WERI-Rb-1 (cell line): ENCODE measurements around the gene TMEM106A.
"Not testable (repeated sequence)": the region's sequence is repeated elsewhere in the genome, so short reads cannot be mapped to it uniquely, and the experiment has no call there.

Experiments used
- DNase-seq: peaks from one replicate; pipeline ENCODE4 v3.0.0-alpha.2; 2020
- H3K27ac ChIP-seq: fragments of 250-450 bp; sonication (Bioruptor Pico); 2 replicates; pipeline ENCODE4 v1.5.1; 2020; ENCODE audit warnings: mild to moderate bottlenecking, moderate library complexity
- H3K27me3 ChIP-seq: fragments of 250-450 bp; sonication (Bioruptor Pico); 2 replicates; pipeline ENCODE4 v1.5.1; 2021; ENCODE audit warnings: mild to moderate bottlenecking, low read depth, moderate library complexity; ENCODE audit not compliant: insufficient read depth, severe bottlenecking
- H3K36me3 ChIP-seq: fragments of 250-450 bp; sonication (Bioruptor Pico); 2 replicates; pipeline ENCODE4 v1.5.1; 2020; ENCODE audit warnings: mild to moderate bottlenecking, moderate library complexity
- H3K4me3 ChIP-seq: 2 replicates; pipeline ENCODE4 v1.5.1; 2011; ENCODE audit warnings: low read depth, mild to moderate bottlenecking, control low read depth, low read length
- H3K9me3 ChIP-seq: fragments of 250-450 bp; sonication (Bioruptor Pico); 2 replicates; pipeline ENCODE4 v1.5.1; 2021; ENCODE audit warnings: mild to moderate bottlenecking, moderate library complexity; ENCODE audit not compliant: severe bottlenecking
- CTCF ChIP-seq: IDR thresholded peaks from 2 replicates; pipeline ENCODE4 v1.5.1; 2011; ENCODE audit warnings: low read depth, mild to moderate bottlenecking, control low read depth, inconsistent platforms, low read length

Gene TMEM106A, protein sequence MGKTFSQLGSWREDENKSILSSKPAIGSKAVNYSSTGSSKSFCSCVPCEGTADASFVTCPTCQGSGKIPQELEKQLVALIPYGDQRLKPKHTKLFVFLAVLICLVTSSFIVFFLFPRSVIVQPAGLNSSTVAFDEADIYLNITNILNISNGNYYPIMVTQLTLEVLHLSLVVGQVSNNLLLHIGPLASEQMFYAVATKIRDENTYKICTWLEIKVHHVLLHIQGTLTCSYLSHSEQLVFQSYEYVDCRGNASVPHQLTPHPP

DNA sequence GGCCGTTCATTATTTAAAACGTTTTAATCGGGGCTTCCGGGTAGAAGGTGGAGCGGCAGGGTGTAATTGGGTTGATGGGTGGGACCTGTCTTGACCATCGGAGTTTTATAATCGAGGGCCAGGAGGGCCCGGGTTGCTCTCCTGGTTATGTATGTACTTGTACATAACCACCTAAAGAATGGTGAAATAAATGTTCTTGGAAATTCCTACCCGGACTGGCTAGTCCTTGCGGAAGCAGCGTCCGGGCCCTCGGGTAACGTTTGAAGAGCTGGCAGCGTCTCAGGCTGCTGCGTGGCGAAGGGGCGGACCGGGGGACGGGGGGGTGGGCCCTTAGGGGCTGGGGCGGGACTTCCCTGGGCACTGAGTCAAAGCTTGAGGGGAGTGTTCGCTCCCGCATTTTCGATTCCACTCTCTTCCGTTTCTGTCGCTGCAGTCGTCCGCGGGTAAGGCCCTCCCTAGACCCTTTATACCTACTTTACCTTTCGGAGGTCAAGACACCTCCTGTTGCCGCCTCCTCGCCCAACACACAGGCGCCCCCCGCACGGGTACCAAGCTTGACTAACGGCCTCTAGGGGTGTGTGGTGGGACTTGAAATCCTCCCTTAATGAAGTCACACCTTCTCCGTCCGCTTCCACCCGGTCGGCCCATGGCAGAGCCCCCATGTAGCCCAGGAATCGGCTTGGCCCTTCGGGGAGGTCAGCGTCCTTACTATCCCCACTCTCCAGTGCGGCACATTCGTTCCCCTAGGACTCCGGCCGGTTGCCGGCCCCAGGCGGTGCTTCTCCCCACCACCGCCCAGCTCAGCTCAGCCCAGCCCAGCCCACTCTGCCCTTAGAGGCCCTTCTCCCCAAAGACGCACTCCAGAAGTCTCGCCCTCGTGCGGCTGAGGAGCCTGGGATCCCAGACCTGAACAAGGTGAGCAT, at the start of gene TMEM106A:
TSS of gene TMEM106A (plus strand) at position 396 of the 923 bp plus-strand sequence. CDS start 1,167 bp downstream, outside the sequence.
- Histone ChIP-seq H3K4me3 (no peak within 1 kb of the TSS), H3K36me3 (peaks cover 21% of the 10 kb centered on the region), H3K27me3 (no peaks in the 10 kb centered on the region), H3K27ac (no peak within 1 kb of the TSS), H3K9me3 (no peaks in the 10 kb centered on the region)
- no peak for DNase-seq
- no peak for TF ChIP-seq CTCF

DNA sequence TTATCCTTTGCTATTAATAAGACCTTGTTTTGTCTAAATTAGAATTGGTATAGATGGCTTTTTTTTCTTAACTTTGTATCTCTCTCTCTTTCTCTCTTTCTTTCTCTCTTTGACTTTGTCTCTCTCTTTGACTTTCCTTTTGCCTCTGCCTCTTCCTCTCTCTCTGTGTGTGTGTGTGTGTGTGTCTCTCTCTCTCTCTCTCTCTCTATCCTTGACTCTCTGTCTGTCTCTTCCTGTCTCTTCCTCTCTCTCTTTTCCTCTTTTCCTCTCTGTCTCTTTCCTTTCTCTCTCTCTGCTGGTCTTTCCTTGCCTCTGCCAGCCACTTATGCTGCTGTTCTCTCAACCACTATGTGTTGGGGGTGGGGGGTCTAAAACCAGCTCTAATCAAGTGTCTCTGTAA, 45.7 kb upstream of the TMEM106A start:
- DNase-seq, result not testable (repeated sequence)

GRCh38 chr17:43169561-43170139, 42.0 kb upstream of the TMEM106A start:
- Histone ChIP-seq H3K36me3 (no peaks in the 10 kb centered on the region; the same call in 1 of the 2 replicates), H3K27me3 (no peaks in the 10 kb centered on the region), H3K27ac (peak overlapping the region; percentile 86), H3K9me3 (no peaks in the 10 kb centered on the region), H3K4me3 (peak overlapping the region; percentile 85)
- no peak for TF ChIP-seq CTCF
- peak; percentile 35 for DNase-seq

More for the DNA sequence above, 45.7 kb upstream of the TMEM106A start:
- H3K9me3 ChIP-seq, H3K27me3 ChIP-seq, H3K4me3 ChIP-seq, H3K36me3 ChIP-seq, H3K27ac ChIP-seq: not testable (repeated sequence)

DNA sequence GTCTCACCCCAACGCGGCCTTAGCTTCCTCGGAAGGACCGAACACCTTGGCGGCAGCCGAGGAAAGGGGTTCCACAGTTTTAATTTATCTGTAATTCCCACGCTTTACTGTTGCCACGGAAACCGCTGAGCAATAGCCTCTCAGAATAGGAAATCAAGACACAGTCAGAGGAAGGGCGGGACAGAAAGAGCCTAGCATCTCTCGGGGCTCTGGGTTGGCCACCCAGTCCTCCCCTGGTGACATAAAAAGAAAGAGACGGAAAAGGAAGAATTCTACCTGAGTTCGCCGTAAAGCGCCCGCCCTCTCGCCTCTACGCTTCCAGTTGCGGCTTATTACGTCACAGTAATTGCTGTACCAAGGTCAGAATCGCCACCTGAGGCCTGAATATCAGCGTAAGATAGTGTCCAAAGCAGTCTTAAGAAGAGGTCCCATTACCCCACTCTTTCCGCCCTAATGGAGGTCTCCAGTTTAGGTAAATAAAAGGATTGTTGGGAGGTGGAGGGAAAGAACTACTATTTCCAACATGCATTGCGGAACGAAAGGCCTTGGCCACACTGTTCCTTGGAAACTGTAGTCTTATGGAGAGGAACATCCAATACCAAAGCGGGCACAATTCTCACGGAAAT, 41.4 kb upstream of the TMEM106A start:
- H3K4me3 ChIP-seq, result peak overlapping the region; percentile 85
- no peaks in the 10 kb centered on the region for H3K9me3 ChIP-seq
- DNase-seq, result peak; percentile 95
- H3K27ac ChIP-seq, result peak overlapping the region; percentile 86
- TF ChIP-seq CTCF, result no peak
- H3K27me3 ChIP-seq, result no peaks in the 10 kb centered on the region
- H3K36me3 ChIP-seq, result no peaks in the 10 kb centered on the region; the same call in 1 of the 2 replicates

GRCh38 chr17:43170766-43171585, 40.7 kb upstream of the TMEM106A start, which contains the start of gene NBR1:
TSS of gene NBR1 (plus strand) at chr17:43171214. CDS start at chr17:43175800, 4,586 bp downstream.
- H3K27me3 ChIP-seq, result no peaks in the 10 kb centered on the region
- DNase-seq, result peak; percentile 99

More at GRCh38 chr17:43170766-43171585, 40.7 kb upstream of the TMEM106A start, which contains the start of gene NBR1:
- TF ChIP-seq CTCF, result peak; percentile 55
- Histone ChIP-seq H3K4me3 (peak within 1 kb of the TSS; percentile 85), H3K27ac (peak within 1 kb of the TSS; percentile 86), H3K9me3 (no peaks in the 10 kb centered on the region), H3K36me3 (peaks cover 4% of the 10 kb centered on the region)
